ENCODE data around the gene ACER1. TPM values are rescaled to one million over a fixed set of nuclear protein-coding genes. Genes with fewer than 3 reads are reported as not detected.

The ACER1 gene
- total and polyA plus RNA-seq, 2 of the 13 experiments (the other 11 are each of a cell fraction or from before 2014, with no cell fraction given), result not detected

- TF ChIP-seq SP4 (CRISPR knock-in tag; IDR thresholded peaks at IDR 0.05) (no peak; the same call in 1 of the 2 replicates), HNRNPK (IDR thresholded peaks at IDR 0.05; ENCODE audit: low read depth, low read length, poor library complexity, severe bottlenecking) (peak; percentile 8), SIN3A (IDR thresholded peaks at IDR 0.05; ENCODE audit: borderline replicate concordance, low read depth, low read length) (peak; percentile 55; the same call in 1 of the 2 replicates), SRSF9 (IDR thresholded peaks at IDR 0.05; ENCODE audit: borderline replicate concordance, insufficient read depth, low read depth, low read length, poor library complexity, severe bottlenecking) (no peak), ZNF792 (CRISPR knock-in tag; IDR thresholded peaks at IDR 0.05) (no peak), RORA (CRISPR knock-in tag; IDR thresholded peaks at IDR 0.05) (no peak), ARNT2 (CRISPR knock-in tag; IDR thresholded peaks at IDR 0.05; ENCODE audit: low read depth) (no peak), ZNF75D (CRISPR knock-in tag; IDR thresholded peaks at IDR 0.05; ENCODE audit: borderline replicate concordance) (no peak), SRY (CRISPR knock-in tag; IDR thresholded peaks at IDR 0.05) (0 out of 2 replicates have a peak, but pooled peaks have one; percentile 15), CAMTA2 (CRISPR knock-in tag; IDR thresholded peaks at IDR 0.05; ENCODE audit: borderline replicate concordance) (no peak), MED1 (CRISPR knock-in tag; IDR thresholded peaks at IDR 0.05) (no peak), CENPT (CRISPR knock-in tag; IDR thresholded peaks at IDR 0.05; ENCODE audit: low read depth) (peak; percentile 2; the same call in 1 of the 2 replicates), MAZ (IDR thresholded peaks at IDR 0.05; ENCODE audit: borderline replicate concordance, low read depth, low read length) (peak; percentile 45; the same call in 1 of the 2 replicates), MAZ (CRISPR knock-in tag; IDR thresholded peaks at IDR 0.05; ENCODE audit: low read depth) (peak; percentile 13; the same call in 1 of the 2 replicates), NBN (conservative IDR thresholded peaks at IDR 0.05) (no peak), ZBTB14 (CRISPR knock-in tag; IDR thresholded peaks at IDR 0.05) (no peak), FOSL1 (CRISPR knock-in tag; IDR thresholded peaks at IDR 0.05; ENCODE audit: borderline replicate concordance) (no peak), GABPA (IDR thresholded peaks at IDR 0.05; ENCODE audit: low read depth, low read length) (no peak), GABPA (CRISPR knock-in tag; IDR thresholded peaks at IDR 0.05; ENCODE audit: low read depth) (0 out of 2 replicates have a peak, but pooled peaks have one; percentile 25), SMAD1 (CRISPR knock-in tag; IDR thresholded peaks at IDR 0.05; ENCODE audit: borderline replicate concordance, low read depth) (no peak), BCLAF1 (IDR thresholded peaks at IDR 0.05) (no peak), ZNF572 (CRISPR knock-in tag; IDR thresholded peaks at IDR 0.05) (no peak), ZNF567 (CRISPR knock-in tag; IDR thresholded peaks at IDR 0.05; ENCODE audit: borderline replicate concordance) (0 out of 2 replicates have a peak, but pooled peaks have one; percentile 1), SMC3 (IDR thresholded peaks at IDR 0.05; ENCODE audit: low read length) (no peak), HOMEZ (CRISPR knock-in tag; IDR thresholded peaks at IDR 0.05; ENCODE audit: low read depth) (no peak)
Measured at GRCh38 chr19:6373096-6373812, 39.8 kb upstream of the ACER1 start (continued).
